Testis (tissue), 2 donors: Measurements from ENCODE around the gene MRPS23.

Source experiments
- CTCF ChIP-seq, 3 experiments: fragments of 450-650 bp in 2 of 3; fragments of 200-600 bp in 1 of 3; sonication (generic) in 1 of 3; IDR thresholded peaks; one replicate each; pipeline ENCODE4 v1.5.1; 2016 to 2019; ENCODE audit warnings: antibody characterized with exemption in 3 of 3, mild to moderate bottlenecking in 2 of 3, moderate library complexity in 1 of 3
- POLR2A ChIP-seq: fragments of 450-650 bp; IDR thresholded peaks from one replicate; pipeline ENCODE4 v1.6.1; 2017; ENCODE audit warnings: antibody characterized with exemption, mild to moderate bottlenecking, moderate library complexity

- TF ChIP-seq CTCF (IDR thresholded peaks at IDR 0.05) (no peak), POLR2A (no peak)
These were observed 2.5 kb upstream of the MRPS23 start for GRCh38 chr17:57852092-57852954.
